NCI-H2029 (cell line): ENCODE measurements around the gene GLIPR2.
"Not testable (repeated sequence)": the region's sequence is repeated elsewhere in the genome, so short reads cannot be mapped to it uniquely, and the experiment has no call there.

Source experiments
- DNase-seq: peaks from one replicate; lab custom pipeline; 2025; lab: John Stamatoyannopoulos, UW

GLIPR2 gene

GRCh38 chr9:36123515-36123914, 13.0 kb upstream of the GLIPR2 start:
- no peak for DNase-seq

- DNase-seq, result no peak
These were observed 11.3 kb upstream of the GLIPR2 start for GRCh38 chr9:36125062-36125855.

GRCh38 chr9:36126016-36126730, 10.4 kb upstream of the GLIPR2 start:
- no peak for DNase-seq

- DNase-seq, result no peak
These were observed 8.8 kb upstream of the GLIPR2 start for GRCh38 chr9:36127652-36128244.

- no peak for DNase-seq
These were observed 8.2 kb upstream of the GLIPR2 start for GRCh38 chr9:36128349-36128748.

GRCh38 chr9:36129139-36129538, 7.4 kb upstream of the GLIPR2 start:
- DNase-seq, result no peak

- not testable (repeated sequence) for DNase-seq
These were observed 4.9 kb upstream of the GLIPR2 start for GRCh38 chr9:36131666-36132065.

- no peak for DNase-seq
These were observed 4.4 kb upstream of the GLIPR2 start for GRCh38 chr9:36132086-36132485.

GRCh38 chr9:36134761-36135505, 1.6 kb upstream of the GLIPR2 start:
- DNase-seq, result no peak

GRCh38 chr9:36135741-36136271, 727 bp upstream of the GLIPR2 start:
- DNase-seq, result no peak

- no peak for DNase-seq
These were observed 410 bp downstream of the GLIPR2 start for GRCh38 chr9:36136894-36137391.

- no peak for DNase-seq
These were observed 965 bp downstream of the GLIPR2 start for GRCh38 chr9:36137392-36138004.

GRCh38 chr9:36138496-36138895, 2.0 kb downstream of the GLIPR2 start:
- DNase-seq, result no peak

GRCh38 chr9:36138901-36139300, 2.4 kb downstream of the GLIPR2 start:
- no peak for DNase-seq

GRCh38 chr9:36140086-36141084, 3.9 kb downstream of the GLIPR2 start:
- no peak for DNase-seq

- DNase-seq, result no peak
These were observed 4.8 kb downstream of the GLIPR2 start for GRCh38 chr9:36141288-36141687.

- no peak for DNase-seq
These were observed 5.2 kb downstream of the GLIPR2 start for GRCh38 chr9:36141761-36142160.

GRCh38 chr9:36142510-36143244, 6.1 kb downstream of the GLIPR2 start:
- no peak for DNase-seq

GRCh38 chr9:36143245-36143641, 6.7 kb downstream of the GLIPR2 start:
- no peak for DNase-seq
